Measurements from ENCODE around the gene RIF1.

DNA sequence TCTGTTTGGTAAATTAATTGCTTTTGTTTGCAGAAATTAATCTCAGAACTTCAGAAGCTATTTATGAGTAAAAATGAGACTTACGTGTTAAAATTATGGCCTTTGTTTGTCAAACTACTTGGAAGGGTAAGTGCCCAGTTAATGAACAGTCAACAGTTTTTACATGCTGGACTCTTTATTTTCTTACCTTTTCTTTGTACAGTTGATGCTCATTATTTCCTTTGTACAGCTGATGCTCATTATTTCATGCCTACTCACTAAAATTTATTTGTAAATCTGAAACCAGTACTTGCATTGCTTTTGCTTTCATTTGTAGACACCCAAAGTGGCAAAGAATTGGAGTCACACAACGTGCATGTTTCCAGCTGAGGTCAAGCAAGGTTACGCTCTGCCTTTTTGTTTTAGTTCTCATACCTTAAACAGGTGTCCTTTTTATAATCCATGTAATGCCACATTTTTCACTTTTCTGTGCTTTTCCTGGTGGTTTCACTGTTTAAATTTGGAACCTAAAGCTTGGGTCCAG, 13.3 kb downstream of the RIF1 start:
- TF ChIP-seq, protein P1, sequence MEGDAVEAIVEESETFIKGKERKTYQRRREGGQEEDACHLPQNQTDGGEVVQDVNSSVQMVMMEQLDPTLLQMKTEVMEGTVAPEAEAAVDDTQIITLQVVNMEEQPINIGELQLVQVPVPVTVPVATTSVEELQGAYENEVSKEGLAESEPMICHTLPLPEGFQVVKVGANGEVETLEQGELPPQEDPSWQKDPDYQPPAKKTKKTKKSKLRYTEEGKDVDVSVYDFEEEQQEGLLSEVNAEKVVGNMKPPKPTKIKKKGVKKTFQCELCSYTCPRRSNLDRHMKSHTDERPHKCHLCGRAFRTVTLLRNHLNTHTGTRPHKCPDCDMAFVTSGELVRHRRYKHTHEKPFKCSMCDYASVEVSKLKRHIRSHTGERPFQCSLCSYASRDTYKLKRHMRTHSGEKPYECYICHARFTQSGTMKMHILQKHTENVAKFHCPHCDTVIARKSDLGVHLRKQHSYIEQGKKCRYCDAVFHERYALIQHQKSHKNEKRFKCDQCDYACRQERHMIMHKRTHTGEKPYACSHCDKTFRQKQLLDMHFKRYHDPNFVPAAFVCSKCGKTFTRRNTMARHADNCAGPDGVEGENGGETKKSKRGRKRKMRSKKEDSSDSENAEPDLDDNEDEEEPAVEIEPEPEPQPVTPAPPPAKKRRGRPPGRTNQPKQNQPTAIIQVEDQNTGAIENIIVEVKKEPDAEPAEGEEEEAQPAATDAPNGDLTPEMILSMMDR (IDR thresholded peaks at IDR 0.05; ENCODE audit: insufficient read depth, low read depth, low read length) = no peak
- no peak for TF ChIP-seq EZH2 (IDR thresholded peaks at IDR 0.05; ENCODE audit: insufficient read depth, low read length)
